ENCODE results near the gene ERMAP.
"Not testable (repeated sequence)": the region's sequence is repeated elsewhere in the genome, so short reads cannot be mapped to it uniquely, and the experiment has no call there.

DNA sequence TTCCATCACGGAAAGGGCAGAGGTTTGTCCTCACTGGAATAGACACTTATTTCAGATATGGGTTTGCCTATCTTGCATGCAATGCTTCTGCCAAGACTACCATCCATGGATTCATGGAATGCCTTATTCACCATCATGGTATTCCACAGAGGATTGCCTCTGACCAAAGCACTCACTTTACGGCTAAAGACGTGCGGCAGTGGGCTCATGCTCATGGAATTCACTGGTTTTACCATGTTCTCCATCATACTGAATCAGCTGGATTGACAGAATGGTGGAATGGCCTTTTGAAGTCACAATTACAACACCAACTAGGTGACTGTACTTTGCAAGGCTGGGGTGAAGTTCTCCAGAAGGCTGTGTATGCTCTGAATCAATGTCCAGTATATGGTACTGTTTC lies 51.5 kb downstream of the ERMAP start:
- TF ChIP-seq POLR2AphosphoS2 (IDR thresholded peaks at IDR 0.05; ENCODE audit: low read depth, low read length); YBX1 (IDR thresholded peaks at IDR 0.05); HDAC2 (IDR thresholded peaks at IDR 0.05); KAT2A (conservative IDR thresholded peaks at IDR 0.05; ENCODE audit: control insufficient read depth, low read depth, low read length); CTCF (IDR thresholded peaks at IDR 0.05 in 2 of 3, conservative IDR thresholded peaks at IDR 0.05 in 1 of 3; ENCODE audit: control insufficient read depth in 2 of 3, extremely low read depth in 1 of 3, insufficient read depth in 1 of 3, low read depth in 3 of 3, low read length in 3 of 3); RAD21 (IDR thresholded peaks at IDR 0.05; ENCODE audit: insufficient read depth, low read depth, low read length); MAX (IDR thresholded peaks at IDR 0.05; ENCODE audit: low read depth, low read length); EZH2 (IDR thresholded peaks at IDR 0.05; ENCODE audit: borderline replicate concordance, control insufficient read depth, low read depth, low read length); CBX3 (IDR thresholded peaks at IDR 0.05; ENCODE audit: borderline replicate concordance, low read depth); POLR2AphosphoS5 (IDR thresholded peaks at IDR 0.05; ENCODE audit: low read length); ATF3 (IDR thresholded peaks at IDR 0.05; ENCODE audit: borderline replicate concordance, extremely low read depth, low read depth, low read length); IKZF2 (IDR thresholded peaks at IDR 0.05): not testable (repeated sequence)
